ENCODE data around the gene B4GALT5.
"Not testable (repeated sequence)": the region's sequence is repeated elsewhere in the genome, so short reads cannot be mapped to it uniquely, and the experiment has no call there.

Gene B4GALT5

GRCh38 chr20:49729780-49730179, 16.1 kb upstream of the B4GALT5 start:
- no peak for DNase-seq

GRCh38 chr20:49727894-49728885, 14.5 kb upstream of the B4GALT5 start:
- no peak for DNase-seq

GRCh38 chr20:49727478-49727877, 13.8 kb upstream of the B4GALT5 start:
- no peak for DNase-seq

GRCh38 chr20:49725694-49726093, 12.0 kb upstream of the B4GALT5 start:
- DNase-seq: no peak

GRCh38 chr20:49725224-49725606, 11.5 kb upstream of the B4GALT5 start:
- not testable (repeated sequence) for DNase-seq

GRCh38 chr20:49724408-49725223, 10.9 kb upstream of the B4GALT5 start:
- DNase-seq: no peak

- DNase-seq: not testable (repeated sequence)
These were observed 10.1 kb upstream of the B4GALT5 start for GRCh38 chr20:49723758-49724157.

- DNase-seq: not testable (repeated sequence)
These were observed 7.6 kb upstream of the B4GALT5 start for GRCh38 chr20:49721326-49721725.

GRCh38 chr20:49715466-49715865, 1.8 kb upstream of the B4GALT5 start:
- no peak for DNase-seq

- DNase-seq: no peak
These were observed 504 bp downstream of the B4GALT5 start for GRCh38 chr20:49712996-49713752.

- DNase-seq: no peak
These were observed 1.1 kb downstream of the B4GALT5 start for GRCh38 chr20:49712646-49712995.

GRCh38 chr20:49712118-49712517, 1.6 kb downstream of the B4GALT5 start:
- DNase-seq: no peak

GRCh38 chr20:49711667-49711987, 2.1 kb downstream of the B4GALT5 start:
- no peak for DNase-seq

GRCh38 chr20:49710971-49711666, 2.6 kb downstream of the B4GALT5 start:
- DNase-seq: no peak

GRCh38 chr20:49707118-49707517, 6.6 kb downstream of the B4GALT5 start:
- no peak for DNase-seq

- no peak for DNase-seq
These were observed 7.0 kb downstream of the B4GALT5 start for GRCh38 chr20:49706630-49707091.

GRCh38 chr20:49705893-49706292, 7.8 kb downstream of the B4GALT5 start:
- not testable (repeated sequence) for DNase-seq

- DNase-seq: no peak
These were observed 8.3 kb downstream of the B4GALT5 start for GRCh38 chr20:49705358-49705757.

- no peak for DNase-seq
These were observed 8.7 kb downstream of the B4GALT5 start for GRCh38 chr20:49704932-49705336.

GRCh38 chr20:49701916-49702315, 11.8 kb downstream of the B4GALT5 start:
- no peak for DNase-seq

- no peak for DNase-seq
These were observed 12.4 kb downstream of the B4GALT5 start for GRCh38 chr20:49701241-49701790.
